ENCODE results near the gene GABRG3.
"Not testable (repeated sequence)": the region's sequence is repeated elsewhere in the genome, so short reads cannot be mapped to it uniquely, and the experiment has no call there.

The GABRG3 gene

DNA sequence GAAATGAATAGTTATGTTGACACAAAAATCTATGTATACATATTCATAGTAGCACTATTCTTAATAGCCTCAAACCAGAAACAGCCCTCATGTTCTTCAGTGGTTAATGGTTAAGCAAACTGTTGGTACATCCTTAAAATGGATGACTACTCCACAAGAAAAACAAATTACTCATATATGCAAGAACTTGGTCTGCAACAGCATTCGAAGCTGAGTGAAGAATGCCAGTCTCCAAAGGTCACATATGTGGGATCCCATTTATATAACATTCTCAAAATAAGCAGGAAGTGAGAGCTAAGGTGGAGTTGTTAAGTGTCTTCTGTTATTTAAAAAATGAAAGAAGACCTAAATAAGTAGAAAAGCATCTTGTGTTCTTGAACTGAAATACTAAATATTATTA is 365.7 kb downstream of the GABRG3 start:
- no peak for DNase-seq (ENCODE audit: low read depth)

DNA sequence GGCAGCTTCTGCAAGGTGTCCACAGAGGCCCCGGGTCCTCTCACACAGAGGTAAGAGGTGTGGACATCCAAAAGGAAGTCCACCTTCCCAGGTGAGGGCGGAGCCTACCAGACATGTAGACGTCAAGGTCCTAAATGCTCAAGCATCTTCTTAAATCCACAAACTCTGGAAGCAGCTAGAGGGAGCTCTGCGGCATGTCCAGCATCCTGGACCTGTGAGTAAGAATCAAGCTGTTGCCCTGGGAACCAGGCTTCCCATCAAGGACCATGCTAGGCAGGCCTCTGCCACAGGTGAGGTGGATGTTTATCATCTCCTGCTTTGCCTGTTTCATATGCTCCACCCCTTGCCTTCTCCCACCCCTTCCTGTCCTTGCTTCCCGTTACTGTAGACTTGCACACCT is 368.2 kb downstream of the GABRG3 start:
- no peak for DNase-seq (ENCODE audit: low read depth)

DNA sequence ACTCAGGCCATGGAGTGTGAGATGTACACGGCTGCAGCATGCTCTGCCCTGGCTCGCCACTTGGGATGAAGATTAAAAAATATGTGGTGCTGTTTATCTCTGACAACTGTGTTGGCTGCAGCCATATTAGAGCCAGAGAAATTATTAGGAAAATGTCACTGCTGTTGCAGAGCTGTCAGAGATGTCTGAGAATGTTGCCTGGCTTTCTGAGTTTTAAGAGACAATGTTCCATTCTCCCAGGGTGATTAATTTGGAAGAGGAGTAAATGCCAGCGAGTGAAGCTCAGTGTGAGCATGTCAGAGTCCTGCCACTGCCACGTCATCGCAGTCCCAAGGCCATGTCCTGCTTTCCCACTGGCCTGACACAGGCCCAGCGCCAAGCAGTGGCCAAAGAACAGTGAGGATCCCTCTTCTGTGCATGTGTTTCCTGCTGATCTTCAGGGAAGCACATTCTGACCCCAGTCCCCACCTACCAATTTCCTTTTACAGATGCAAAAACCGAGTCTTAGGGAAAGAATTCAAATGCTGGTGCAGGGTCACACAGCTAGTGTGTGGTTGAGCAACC is 370.9 kb downstream of the GABRG3 start:
- DNase-seq (ENCODE audit: low read depth) = no peak

DNA sequence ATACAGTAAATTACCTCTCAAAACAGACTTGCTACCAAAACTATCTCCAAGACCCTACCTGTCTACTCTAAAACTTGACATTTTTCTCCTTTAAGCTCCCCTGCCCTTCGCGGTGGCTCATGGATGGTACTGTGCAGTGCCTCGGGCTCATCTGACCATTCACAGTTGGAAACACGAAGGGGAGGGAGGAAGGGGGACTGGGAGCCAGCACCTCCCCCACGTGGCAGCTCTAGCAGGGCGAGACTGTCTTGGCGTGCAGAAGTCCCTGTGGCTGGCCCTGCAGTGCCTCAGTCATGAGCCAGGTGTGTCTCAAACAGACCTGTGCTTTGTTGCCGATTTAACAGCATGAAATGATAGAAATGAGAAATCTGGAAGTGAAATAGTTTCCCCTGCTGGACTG is 372.0 kb downstream of the GABRG3 start:
- DNase-seq (ENCODE audit: low read depth) = no peak

DNA sequence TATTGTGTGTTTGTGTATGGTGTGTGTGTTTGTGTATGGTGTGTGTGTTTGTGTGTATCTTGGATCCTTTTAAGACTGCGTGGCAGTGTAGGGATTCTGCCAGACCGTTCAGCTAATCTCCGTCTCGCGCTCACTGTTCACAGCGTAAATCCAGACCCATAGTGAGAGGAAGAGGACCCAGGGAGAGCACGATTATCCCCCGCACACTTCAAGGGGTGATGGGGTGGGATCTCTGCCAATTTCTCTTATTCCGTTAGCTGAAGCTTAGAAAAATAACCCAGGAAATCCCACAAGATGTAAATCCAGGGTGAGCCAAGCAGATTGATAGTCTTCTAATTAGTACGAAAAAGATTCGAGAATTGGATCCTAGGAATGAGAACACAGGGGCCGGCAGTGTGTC is 381.2 kb downstream of the GABRG3 start:
- DNase-seq (ENCODE audit: low read depth) = no peak

DNA sequence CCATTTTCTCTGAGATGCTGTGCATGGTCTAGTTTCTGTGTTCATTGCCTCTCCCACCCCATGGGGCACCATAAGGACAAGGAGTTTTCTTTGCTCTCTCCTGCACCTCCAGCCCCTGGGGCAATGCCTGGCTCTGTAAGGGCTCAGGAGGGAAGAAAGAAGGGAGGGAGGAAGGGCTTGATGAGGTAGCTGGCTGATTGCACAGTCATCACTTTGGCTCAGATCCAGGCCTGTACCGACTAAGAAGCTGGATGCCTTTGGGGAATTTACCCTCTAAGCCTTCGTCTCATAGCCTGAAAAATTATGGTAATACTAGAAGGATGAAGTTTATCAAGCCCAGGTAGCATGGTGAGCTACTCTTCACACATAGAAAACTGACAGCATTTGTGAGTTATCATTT is 382.9 kb downstream of the GABRG3 start:
- no peak for DNase-seq (ENCODE audit: low read depth)

DNA sequence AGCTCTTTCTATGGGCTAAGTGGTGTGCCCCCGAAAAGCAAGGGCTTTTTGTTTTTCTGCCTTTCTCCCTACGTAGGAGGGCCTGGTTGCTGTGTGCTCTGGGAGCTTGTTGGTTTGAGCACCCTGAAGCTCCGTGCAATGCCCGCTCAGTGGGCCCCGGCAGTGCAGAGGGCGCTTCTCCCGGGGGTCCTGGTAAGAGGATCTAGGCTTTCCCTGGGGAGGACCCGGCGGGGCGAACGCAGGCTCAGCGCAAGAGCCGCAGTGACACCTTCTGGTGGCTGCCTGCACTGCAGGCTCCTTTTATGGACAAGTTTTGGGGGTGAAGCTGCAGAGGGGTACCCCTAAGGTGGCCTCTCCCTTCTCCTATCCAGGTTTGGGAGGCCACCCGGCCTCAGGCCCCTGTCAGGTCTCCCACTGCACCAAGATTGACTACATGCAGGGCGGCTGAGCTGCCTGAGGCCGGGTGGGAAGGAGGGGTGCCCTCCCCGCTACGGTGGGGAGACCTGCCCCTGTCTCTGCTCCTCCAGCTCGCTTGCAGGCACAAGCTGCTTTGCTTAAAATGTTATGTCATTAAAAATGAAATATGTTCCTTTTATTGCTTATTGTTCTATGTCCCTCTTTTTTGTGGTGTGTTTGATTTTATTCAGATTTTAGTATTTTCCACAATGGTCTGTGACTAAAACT is 387.9 kb downstream of the GABRG3 start:
- DNase-seq (ENCODE audit: low read depth) = no peak

DNA sequence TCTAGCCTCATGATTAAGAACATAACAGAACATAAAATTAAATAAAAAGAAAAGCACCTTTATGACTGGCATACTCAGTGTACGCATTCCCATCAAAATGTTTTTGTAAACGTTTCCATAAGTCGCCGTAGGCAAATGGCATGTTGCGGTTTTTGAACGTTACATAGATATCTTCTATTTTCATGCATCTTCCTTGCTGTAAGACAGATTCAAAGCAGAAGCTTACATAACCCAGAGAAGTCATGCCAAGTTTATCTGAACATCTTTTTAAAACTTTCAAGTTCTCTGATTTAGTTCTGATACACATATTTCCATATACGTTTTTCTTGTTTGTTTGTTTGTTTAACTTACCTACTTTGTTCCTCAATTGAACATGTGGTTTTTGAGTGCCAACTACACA is 388.6 kb downstream of the GABRG3 start:
- DNase-seq (ENCODE audit: low read depth) = no peak

DNA sequence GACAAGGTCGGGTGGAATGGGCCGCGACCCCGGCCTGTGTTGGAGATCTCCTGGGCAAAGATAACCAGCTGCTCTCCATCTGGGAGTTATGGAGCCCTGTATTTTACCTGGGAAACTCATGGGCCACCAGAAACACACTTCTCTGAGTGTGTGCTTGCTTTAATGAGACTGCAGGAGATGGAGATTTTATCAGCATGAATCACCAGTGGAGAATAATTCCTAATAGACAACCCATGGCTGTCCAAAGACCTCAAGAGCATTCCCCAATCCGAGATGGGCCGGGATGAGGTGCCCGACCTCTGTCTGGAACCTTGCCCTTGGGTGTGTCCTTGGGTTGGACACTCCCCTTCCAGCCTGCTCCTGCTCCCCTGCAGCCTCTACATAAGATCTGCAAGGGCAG is 389.3 kb downstream of the GABRG3 start:
- no peak for DNase-seq (ENCODE audit: low read depth)

DNA sequence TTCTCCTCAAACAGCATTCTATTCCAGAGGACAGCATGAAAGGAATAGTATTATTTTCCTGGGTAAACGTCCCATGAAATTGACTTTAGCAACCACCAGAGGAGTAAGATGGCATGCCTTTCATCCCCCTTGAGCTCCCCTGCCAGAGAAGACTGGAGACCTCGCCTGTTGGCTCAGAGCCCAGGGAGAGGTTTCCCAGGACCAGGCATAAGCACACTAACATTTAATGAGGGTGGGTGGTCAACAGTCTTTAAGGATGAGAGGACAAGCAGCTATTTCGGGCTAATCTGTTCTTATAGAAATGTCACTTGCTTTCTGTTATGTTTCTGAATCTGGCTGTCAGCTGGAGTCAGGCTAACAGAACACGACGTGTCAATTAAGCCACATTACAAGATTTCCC is 390.5 kb downstream of the GABRG3 start:
- DNase-seq (ENCODE audit: low read depth) = no peak

DNA sequence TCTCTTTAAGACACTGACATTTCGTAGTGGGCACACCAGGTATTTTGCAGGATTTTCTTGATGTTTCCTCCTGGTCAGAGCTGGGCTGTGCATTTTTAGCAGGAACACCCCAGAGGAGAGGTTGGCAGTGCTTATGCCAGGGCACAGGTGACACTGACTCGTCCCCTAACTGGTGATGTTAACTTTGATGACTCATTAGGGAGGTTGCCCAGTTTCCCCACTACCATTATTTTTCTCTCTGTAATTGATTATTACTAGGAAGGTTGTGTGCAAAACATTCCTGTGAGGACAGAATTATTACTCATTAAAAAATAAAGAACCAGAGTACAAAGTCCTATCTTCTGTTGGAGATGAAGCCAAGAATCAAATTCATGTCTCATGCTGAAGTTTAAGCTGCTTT is 394.5 kb downstream of the GABRG3 start:
- no peak for DNase-seq (ENCODE audit: low read depth)

DNA sequence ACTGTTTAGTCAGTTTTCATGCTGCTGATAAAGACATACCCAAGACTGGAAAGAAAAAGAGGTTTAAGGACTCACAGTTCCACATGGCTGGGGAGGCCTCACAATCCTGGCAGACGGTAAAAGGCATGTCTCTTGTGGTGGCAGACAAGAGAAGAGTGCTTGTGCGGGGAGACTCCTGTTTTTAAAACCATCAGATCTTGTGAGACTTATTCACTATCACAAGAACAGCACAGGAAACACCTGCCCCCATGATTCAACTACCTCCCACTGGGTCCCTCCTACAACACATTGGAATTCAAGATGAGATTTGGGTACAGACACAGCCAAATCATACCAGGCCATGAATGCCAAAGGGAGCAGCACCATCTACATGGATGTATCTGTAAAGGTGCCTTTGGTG is 406.4 kb downstream of the GABRG3 start:
- not testable (repeated sequence) for DNase-seq (ENCODE audit: low read depth)

DNA sequence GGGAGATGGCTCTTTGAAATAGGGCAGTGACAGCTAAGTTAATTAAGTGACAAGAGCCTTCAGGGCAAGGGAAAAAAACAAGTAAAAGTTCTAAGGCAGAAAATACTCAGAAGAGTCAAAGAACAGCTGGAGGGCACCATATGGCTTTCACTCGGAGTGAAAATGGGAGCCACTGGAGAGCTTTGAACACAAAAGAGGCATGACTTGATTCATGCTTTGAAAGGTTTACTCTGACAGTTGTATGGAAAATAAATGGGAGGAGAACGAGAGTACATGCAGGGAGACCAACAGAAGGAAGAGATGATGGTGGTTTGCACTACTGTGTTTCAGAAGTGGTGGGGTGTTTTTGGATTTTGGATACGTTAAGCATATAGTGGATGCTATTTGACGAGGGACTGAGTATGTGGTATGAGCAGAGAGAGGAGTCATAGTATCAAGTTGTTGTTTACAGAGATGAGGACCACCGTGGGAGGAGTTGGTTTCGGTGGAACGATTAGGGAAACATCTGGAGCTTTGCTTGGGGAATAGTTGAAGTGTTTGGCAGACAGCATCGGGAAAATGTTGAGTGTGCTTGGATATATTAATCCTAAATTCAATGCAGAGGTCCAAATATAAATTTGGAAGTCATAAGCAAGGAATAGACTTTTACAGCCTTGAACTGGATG is 411.5 kb downstream of the GABRG3 start:
- no peak for DNase-seq (ENCODE audit: low read depth)

DNA sequence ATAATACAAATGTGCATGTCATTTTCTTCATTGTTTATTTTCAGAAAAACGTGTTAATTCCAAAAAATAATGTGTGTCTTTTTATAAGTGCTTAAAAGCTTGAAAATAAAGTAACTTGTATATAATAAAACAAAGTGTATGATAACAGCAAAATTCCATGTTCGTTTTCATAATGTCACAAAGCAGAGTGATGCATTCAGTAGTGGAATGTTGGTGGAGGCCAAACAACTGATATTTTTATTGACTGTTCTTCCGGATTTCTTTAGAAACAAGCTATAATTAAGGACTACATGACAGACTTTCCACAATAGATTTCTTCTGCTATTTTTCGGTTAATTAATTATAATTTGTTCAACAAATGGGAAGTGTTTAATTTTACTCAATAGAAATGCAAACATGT is 412.7 kb downstream of the GABRG3 start:
- DNase-seq (ENCODE audit: low read depth) = no peak

DNA sequence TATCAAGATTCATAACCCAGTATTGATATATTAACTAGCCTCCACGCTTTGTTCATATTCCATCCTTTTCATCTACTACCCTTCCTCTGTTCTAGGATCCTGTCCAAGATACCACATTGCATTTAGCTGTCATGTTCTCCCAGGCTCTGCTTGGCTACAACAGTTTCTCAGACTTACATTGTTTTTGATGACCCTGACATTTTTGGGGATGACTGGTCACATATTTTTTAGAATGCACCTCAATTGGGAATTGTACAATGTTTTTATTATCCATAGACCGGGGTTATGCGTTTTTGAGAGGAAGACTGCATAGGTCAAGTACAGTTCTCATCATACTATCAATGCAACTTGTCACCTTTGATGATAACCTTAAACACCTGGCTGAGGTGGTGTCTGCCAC is 421.2 kb downstream of the GABRG3 start:
- DNase-seq (ENCODE audit: low read depth) = no peak

DNA sequence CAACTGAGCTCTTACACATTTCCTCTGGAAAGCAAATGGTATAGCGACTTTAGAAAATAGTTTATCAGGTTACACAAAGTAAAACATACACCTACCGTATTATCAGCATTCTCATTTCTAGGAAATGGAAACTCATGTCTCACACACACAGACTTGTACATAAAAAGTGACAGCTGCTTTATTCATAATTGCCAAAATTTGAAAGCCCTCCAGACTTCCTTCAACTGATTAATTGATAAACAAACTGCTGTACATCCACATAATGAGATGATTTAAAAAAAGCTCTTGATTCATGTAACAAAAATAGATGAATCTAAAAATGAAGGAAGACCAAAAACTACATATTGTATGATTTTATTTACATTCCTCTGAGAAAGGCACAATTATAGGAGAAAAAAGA is 425.5 kb downstream of the GABRG3 start:
- DNase-seq (ENCODE audit: low read depth) = no peak

DNA sequence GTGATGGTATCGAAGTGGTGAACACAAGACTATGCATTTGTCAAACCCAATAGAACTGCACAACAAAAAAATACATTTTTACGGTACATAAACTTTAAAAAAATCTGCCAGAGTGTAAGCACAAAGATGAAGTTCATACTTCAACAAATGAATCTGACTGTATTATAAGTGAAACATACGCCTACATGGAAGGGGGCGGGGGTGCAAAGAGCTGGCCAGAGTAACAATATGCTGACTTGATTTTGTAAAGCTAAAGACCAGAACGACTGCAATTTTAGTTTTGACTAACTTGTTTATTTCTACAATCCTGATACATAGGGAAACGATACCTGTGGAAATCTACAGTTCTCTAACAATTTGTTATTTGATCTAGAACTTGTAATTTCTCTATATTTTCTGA is 426.0 kb downstream of the GABRG3 start:
- no peak for DNase-seq (ENCODE audit: low read depth)

DNA sequence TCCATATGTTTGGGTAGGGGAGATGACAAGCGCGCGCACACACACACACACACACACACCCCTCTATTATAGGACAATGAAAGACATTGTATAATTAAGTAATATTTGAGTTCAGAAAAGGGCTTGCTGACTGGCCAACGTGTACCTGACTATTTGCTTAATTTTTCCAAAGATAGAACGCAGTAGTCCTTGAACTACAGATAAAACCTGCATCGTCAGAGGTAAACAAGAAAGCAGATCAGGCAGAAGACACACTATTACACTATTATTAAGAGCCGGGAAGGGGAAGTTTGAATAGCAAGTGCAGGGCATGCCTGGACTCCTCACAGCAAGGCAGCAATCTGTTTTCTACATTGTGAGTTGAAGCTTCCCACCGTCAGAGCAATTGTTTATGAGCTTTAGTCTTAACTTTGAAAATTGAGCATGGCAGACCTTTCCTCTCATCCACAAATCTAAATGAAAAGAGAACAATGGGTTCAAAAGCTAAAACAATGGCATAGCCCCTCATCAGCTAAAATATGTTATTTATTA is 427.7 kb downstream of the GABRG3 start:
- no peak for DNase-seq (ENCODE audit: low read depth)

DNA sequence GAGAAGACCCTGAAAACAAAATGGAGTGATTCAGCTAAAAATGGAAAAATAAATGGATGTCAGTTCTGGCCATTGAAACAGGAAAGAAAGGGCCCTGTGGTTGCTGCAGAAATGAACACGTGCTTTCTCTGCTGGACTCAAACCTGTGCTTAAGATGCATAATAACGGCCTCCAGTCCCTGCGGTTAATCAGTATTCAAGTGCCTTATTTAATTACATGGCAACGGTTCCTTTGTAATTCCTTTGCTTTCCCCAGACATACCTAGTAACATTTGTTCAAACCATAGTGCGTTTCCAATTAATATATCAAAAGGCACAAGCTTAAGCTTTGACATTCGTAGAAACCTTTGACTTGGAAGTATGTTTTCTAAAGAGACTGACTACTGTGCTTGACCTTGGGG is 428.3 kb downstream of the GABRG3 start:
- no peak for DNase-seq (ENCODE audit: low read depth)

DNA sequence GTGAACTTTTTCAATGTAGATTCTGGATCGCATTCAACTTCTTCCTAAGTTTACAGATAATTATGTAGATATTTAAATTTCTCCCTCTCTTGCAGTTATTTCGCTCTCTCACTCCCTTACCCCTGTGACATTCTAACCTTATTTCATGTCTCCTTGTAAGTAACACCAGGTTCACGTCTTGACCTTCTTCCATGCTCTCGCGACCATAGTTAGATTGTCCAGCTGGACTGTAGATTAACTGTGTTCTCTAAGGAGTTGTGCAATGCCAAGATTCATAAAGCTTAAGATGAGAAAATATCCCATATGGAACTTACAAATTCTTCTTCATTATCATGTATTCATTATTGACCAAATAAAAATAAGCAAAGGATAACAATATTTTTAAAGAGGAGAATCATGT is 430.5 kb downstream of the GABRG3 start:
- DNase-seq (ENCODE audit: low read depth) = no peak

DNA sequence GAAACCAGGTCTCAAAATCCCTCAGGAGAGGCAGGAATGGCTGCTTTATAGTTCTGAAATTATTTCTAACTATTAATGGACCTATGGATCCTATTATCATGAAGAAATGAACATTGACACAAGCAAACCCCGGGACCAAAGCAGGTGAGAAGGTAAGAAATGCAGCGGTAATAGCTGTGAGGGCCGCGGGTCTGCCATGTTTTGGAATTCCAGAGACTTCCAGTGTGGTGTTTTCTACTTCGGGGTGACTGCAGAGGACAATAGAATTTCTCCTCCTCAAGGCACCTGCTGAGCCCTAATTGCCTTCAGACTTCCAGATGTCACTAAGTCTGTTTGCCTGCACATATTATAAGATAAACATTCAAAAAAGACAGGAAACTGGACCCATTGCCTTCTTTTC is 437.4 kb downstream of the GABRG3 start:
- no peak for DNase-seq (ENCODE audit: low read depth)

DNA sequence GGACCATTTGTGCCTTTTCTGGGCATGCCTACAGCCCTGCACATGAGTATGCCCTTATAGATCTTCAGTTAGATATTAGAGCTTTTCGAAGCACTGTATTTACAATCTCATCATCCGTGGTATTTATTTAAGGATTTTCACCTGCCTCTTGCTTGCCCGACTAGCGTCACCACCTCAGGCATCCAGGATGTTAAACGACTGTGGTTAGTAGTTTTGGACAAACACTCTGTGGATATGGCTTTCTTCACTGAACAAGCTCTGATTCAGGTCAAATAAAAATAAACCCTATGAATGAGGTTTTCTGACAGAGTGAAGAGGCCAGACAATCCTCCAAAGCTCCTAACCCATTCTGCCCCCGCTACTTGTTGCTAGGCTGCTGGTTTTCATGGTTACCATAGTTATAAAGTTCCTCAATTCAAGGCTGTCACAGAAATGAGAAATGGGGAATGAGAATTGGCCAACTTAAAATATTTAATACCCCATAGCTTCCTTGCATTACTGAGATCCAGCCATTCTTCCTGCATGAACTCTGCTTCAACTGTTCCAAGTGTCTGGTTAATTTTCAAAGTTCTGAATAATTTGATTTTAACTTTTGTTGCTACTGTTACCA is 440.1 kb downstream of the GABRG3 start:
- DNase-seq (ENCODE audit: low read depth) = no peak

DNA sequence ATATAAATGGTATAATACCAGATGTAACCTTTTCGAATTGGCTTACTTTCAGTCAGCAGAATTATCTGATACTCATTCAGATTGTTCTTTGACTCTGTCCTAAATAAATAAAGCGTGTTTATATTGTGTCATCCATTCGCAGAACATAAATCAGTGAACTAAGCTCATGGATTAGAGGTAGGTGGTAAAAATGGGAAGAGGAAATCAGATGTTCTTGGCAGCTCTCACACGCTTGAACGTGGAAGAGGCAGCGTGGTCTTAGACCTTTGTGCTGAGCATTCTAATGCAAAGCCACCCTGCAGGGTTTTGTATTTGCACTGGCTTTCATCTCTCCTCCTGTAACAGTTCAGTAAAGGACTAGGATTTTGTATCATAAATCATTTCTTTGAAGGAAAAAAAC is 441.4 kb downstream of the GABRG3 start:
- no peak for DNase-seq (ENCODE audit: low read depth)
